ENCODE data around the gene LCE2C. TPM values are rescaled to one million over a fixed set of nuclear protein-coding genes. Genes with fewer than 3 reads are reported as not detected.
"Not testable (repeated sequence)": the region's sequence is repeated elsewhere in the genome, so short reads cannot be mapped to it uniquely, and the experiment has no call there.

The LCE2C gene, protein sequence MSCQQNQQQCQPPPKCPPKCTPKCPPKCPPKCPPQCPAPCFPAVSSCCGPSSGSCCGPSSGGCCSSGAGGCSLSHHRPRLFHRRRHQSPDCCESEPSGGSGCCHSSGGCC
- not detected in 2 replicates for total RNA-seq
- long read RNA-seq = 0 reads

DNA sequence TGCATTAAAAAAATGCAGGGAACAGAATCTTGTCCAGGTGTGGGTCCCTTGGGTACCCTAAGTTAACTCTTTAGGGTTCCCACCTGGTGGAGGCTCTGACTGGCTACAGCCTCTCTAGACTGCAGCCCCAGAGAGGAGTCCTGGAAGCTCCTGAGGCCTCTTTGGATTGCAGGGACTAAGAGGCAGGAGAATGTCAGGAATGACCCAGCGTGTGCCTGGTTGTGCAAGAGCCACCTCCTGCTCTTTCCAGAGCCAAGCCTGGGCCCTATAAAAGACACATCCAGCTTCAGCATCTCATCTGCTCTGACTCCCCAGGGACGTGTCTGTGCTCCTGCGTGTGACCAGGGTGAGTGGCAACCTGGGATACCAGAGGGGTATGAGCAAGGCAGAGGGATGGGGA is at the start of gene LCE2C:
LCE2C (plus strand) TSS at position 297 of the 400 bp plus-strand sequence. CDS start 737 bp downstream, outside the sequence.
- peaks cover 63% of the 10 kb centered on the region for H3K9me3 Mint-ChIP-seq (ENCODE audit: low read depth)
- H3K27me3 Mint-ChIP-seq; H3K4me1 Mint-ChIP-seq (ENCODE audit: low read depth); H3K36me3 Mint-ChIP-seq (ENCODE audit: insufficient read depth); H3K4me3 Mint-ChIP-seq (ENCODE audit: low read depth); DNase-seq (ENCODE audit: low spot score, unreplicated experiment); H3K27ac Mint-ChIP-seq: not testable (repeated sequence)

DNA sequence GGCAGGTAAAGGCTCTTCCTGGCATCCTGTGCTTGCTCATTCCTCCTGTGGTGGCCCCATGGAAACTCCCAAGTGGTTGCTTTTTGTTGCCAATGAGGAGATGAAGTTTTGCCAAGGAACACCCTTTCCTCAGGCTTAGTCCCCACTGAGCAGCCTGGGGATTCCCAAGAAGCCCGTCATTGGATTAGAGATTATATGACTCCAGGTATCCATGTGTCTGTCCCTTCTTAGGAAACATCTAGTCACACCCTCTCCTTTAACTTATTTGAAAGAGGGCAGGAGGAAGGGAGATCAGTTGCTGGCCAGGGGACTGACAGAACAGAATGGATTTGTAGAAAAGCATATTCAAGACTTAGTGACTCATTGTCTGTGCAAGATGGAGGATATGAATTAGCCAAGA is 48.3 kb upstream of the LCE2C start:
- peaks cover 8% of the 10 kb centered on the region for H3K36me3 Mint-ChIP-seq (ENCODE audit: insufficient read depth)
- peaks cover 64% of the 10 kb centered on the region for H3K9me3 Mint-ChIP-seq (ENCODE audit: low read depth)
- no peak overlapping the region for H3K27ac Mint-ChIP-seq
- TF ChIP-seq, protein P1, sequence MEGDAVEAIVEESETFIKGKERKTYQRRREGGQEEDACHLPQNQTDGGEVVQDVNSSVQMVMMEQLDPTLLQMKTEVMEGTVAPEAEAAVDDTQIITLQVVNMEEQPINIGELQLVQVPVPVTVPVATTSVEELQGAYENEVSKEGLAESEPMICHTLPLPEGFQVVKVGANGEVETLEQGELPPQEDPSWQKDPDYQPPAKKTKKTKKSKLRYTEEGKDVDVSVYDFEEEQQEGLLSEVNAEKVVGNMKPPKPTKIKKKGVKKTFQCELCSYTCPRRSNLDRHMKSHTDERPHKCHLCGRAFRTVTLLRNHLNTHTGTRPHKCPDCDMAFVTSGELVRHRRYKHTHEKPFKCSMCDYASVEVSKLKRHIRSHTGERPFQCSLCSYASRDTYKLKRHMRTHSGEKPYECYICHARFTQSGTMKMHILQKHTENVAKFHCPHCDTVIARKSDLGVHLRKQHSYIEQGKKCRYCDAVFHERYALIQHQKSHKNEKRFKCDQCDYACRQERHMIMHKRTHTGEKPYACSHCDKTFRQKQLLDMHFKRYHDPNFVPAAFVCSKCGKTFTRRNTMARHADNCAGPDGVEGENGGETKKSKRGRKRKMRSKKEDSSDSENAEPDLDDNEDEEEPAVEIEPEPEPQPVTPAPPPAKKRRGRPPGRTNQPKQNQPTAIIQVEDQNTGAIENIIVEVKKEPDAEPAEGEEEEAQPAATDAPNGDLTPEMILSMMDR (IDR thresholded peaks at IDR 0.05; ENCODE audit: unreplicated experiment) = no peak
- DNase-seq (ENCODE audit: low spot score, unreplicated experiment) = no peak
- H3K4me1 Mint-ChIP-seq (ENCODE audit: low read depth) = no peaks in the 10 kb centered on the region
- H3K27me3 Mint-ChIP-seq = no peaks in the 10 kb centered on the region
- no peak overlapping the region for H3K4me3 Mint-ChIP-seq (ENCODE audit: low read depth)

DNA sequence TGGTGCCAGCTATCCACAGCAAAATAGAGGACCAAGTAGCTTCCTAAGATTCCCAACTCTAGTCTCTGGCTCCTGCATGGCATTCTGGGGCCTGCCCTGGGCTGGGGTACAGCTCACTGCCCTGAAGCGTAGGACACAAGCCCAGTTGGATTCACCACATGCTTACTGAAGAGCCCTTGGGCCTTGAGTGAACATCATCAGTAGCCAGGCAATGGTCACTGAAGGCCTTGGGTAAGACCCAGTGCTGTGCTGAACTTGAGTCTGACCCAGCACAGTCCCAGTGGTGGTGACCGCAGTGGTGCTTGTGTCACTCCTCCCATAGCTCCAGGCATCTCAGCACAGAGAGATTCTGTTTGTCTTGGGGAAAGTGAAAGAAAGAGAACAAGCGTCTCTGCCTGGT is 44.5 kb upstream of the LCE2C start:
- H3K36me3 Mint-ChIP-seq (ENCODE audit: insufficient read depth) = peaks cover 5% of the 10 kb centered on the region
- no peak overlapping the region for H3K27ac Mint-ChIP-seq
- H3K27me3 Mint-ChIP-seq = no peaks in the 10 kb centered on the region
- H3K9me3 Mint-ChIP-seq (ENCODE audit: low read depth) = peaks cover 75% of the 10 kb centered on the region
- H3K4me3 Mint-ChIP-seq (ENCODE audit: low read depth) = no peak overlapping the region
- TF ChIP-seq, protein P1 (IDR thresholded peaks at IDR 0.05; ENCODE audit: unreplicated experiment) = no peak
- no peak for DNase-seq (ENCODE audit: low spot score, unreplicated experiment)
- H3K4me1 Mint-ChIP-seq (ENCODE audit: low read depth) = no peaks in the 10 kb centered on the region

DNA sequence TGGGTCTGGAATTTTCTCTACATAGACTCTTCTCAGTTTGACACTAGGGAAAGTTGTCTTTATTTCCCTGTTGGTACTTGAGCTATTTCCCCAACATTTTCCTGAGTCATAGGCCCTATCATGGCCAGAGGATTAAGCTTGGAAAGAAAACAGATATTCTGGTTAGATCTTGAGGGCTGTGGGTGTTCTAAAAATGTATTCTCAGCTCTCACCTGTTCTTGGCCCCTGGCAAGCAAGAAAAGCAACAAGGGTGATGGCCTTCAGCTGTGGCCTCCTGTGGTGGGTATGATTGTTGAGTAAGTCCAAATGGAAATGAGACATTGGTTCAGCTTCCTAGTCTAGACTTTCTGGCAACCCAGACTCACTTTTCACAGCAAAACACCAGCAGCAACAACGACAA is 34.7 kb upstream of the LCE2C start:
- TF ChIP-seq, protein P1 (IDR thresholded peaks at IDR 0.05; ENCODE audit: unreplicated experiment) = no peak
- no peaks in the 10 kb centered on the region for H3K4me1 Mint-ChIP-seq (ENCODE audit: low read depth)
- H3K27me3 Mint-ChIP-seq = no peaks in the 10 kb centered on the region
- no peak overlapping the region for H3K4me3 Mint-ChIP-seq (ENCODE audit: low read depth)
- peaks cover 71% of the 10 kb centered on the region for H3K9me3 Mint-ChIP-seq (ENCODE audit: low read depth)
- H3K27ac Mint-ChIP-seq = no peak overlapping the region
- no peak for DNase-seq (ENCODE audit: low spot score, unreplicated experiment)
- H3K36me3 Mint-ChIP-seq (ENCODE audit: insufficient read depth) = no peaks in the 10 kb centered on the region

DNA sequence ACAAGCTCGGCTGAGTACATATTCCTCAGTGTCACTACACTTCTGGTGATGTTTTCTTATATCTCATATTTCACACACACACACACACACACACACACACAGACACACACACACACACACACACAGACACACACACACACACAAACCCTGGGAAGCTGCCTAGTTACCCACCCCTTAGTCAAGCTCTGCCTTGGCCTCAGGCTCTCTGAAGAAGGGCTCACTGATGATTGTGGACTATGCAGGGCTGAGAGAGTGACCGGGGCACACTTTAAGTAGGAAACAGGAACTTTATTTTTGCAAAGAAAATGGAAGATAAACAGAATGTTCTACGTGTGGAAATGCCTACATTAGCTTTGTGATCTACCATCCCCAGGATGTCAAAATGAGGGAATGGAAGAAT is 31.1 kb upstream of the LCE2C start:
- Mint-ChIP-seq H3K9me3 (ENCODE audit: low read depth) (peaks cover 59% of the 10 kb centered on the region), H3K36me3 (ENCODE audit: insufficient read depth) (peaks cover 1% of the 10 kb centered on the region), H3K27ac (no peak overlapping the region), H3K4me3 (ENCODE audit: low read depth) (no peak overlapping the region), H3K4me1 (ENCODE audit: low read depth) (no peaks in the 10 kb centered on the region), H3K27me3 (no peaks in the 10 kb centered on the region)
- TF ChIP-seq, protein P1 (IDR thresholded peaks at IDR 0.05; ENCODE audit: unreplicated experiment) = no peak
- DNase-seq (ENCODE audit: low spot score, unreplicated experiment) = no peak

DNA sequence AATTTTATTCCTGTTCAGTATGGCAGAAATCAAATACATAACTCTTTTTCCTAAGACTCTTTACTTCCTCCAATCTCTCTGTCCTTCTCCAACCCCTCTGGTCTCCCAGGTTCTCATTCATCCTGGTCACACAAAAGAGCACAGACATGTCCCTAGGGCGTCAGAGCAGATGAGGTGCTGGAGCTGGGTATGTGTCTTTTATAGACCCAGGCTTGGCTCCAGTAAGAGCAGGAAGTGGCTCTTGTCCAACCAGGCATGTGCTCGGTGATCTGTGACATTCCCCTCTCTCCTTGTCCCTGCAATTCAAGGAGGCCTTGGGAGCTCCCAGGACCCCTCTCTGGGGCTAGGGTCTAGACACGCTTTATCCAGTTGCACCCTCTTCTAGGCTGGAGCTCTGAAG is 29.9 kb upstream of the LCE2C start:
- DNase-seq (ENCODE audit: low spot score, unreplicated experiment) = no peak
- TF ChIP-seq, protein P1 (IDR thresholded peaks at IDR 0.05; ENCODE audit: unreplicated experiment) = no peak
- Mint-ChIP-seq H3K9me3 (ENCODE audit: low read depth) (peaks cover 57% of the 10 kb centered on the region), H3K27ac (no peak overlapping the region), H3K4me3 (ENCODE audit: low read depth) (no peak overlapping the region), H3K36me3 (ENCODE audit: insufficient read depth) (peaks cover 1% of the 10 kb centered on the region), H3K27me3 (no peaks in the 10 kb centered on the region), H3K4me1 (ENCODE audit: low read depth) (no peaks in the 10 kb centered on the region)
